ENCODE data around the gene RNF144A.

The RNF144A gene

GRCh38 chr2:6986301-6986911 lies 69.2 kb downstream of the RNF144A start:
- no peak overlapping the region for H3K4me2 ChIP-seq (ENCODE audit: low read depth, low read length)
- no peaks in the 10 kb centered on the region for H3K36me3 ChIP-seq (replicated peaks; ENCODE audit: insufficient read depth, low read length)
- H3F3A ChIP-seq (ENCODE audit: insufficient read depth, low read length) = no peaks in the 10 kb centered on the region
- no peaks in the 10 kb centered on the region for H3K27me3 ChIP-seq (replicated peaks; ENCODE audit: insufficient read depth, low read length)
- H3K9me3 ChIP-seq (replicated peaks; ENCODE audit: insufficient read depth, low read length) = no peaks in the 10 kb centered on the region
- H3K9ac ChIP-seq (ENCODE audit: low read length) = no peak overlapping the region
- DNase-seq = no peak
- H3K4me1 ChIP-seq (ENCODE audit: low read length) = no peaks in the 10 kb centered on the region
- no peak overlapping the region for H3K4me3 ChIP-seq (ENCODE audit: low read length)
- H3K79me2 ChIP-seq (ENCODE audit: low read length) = no peaks in the 10 kb centered on the region
- no peak overlapping the region for H3K27ac ChIP-seq (ENCODE audit: low read length)
- H3K9me2 ChIP-seq (replicated peaks; ENCODE audit: insufficient read depth, low read length) = no peaks in the 10 kb centered on the region
- no peak overlapping the region for H2AFZ ChIP-seq (ENCODE audit: low read length)
- TF ChIP-seq EZH2phosphoT487 (IDR thresholded peaks at IDR 0.05; ENCODE audit: low read length) (no peak), CTCF (IDR thresholded peaks at IDR 0.05; ENCODE audit: low read length) (no peak), EZH2 (optimal IDR thresholded peaks at IDR 0.05; ENCODE audit: low read depth, low read length) (no peak)
- no peaks in the 10 kb centered on the region for H4K20me1 ChIP-seq (ENCODE audit: insufficient read depth, low read length)

- Histone ChIP-seq H3K4me2 (ENCODE audit: low read depth, low read length) (no peak overlapping the region), H4K20me1 (ENCODE audit: insufficient read depth, low read length) (no peaks in the 10 kb centered on the region), H3K4me3 (ENCODE audit: low read length) (no peak overlapping the region), H2AFZ (ENCODE audit: low read length) (no peak overlapping the region), H3K79me2 (ENCODE audit: low read length) (no peaks in the 10 kb centered on the region), H3K4me1 (ENCODE audit: low read length) (no peaks in the 10 kb centered on the region), H3K9me2 (replicated peaks; ENCODE audit: insufficient read depth, low read length) (no peaks in the 10 kb centered on the region), H3K27ac (ENCODE audit: low read length) (no peak overlapping the region), H3K36me3 (replicated peaks; ENCODE audit: insufficient read depth, low read length) (no peaks in the 10 kb centered on the region), H3K9ac (ENCODE audit: low read length) (no peak overlapping the region), H3K9me3 (replicated peaks; ENCODE audit: insufficient read depth, low read length) (no peaks in the 10 kb centered on the region), H3F3A (ENCODE audit: insufficient read depth, low read length) (no peaks in the 10 kb centered on the region), H3K27me3 (replicated peaks; ENCODE audit: insufficient read depth, low read length) (no peaks in the 10 kb centered on the region)
- DNase-seq = no peak
- TF ChIP-seq EZH2phosphoT487 (IDR thresholded peaks at IDR 0.05; ENCODE audit: low read length) (no peak), EZH2 (optimal IDR thresholded peaks at IDR 0.05; ENCODE audit: low read depth, low read length) (no peak), CTCF (IDR thresholded peaks at IDR 0.05; ENCODE audit: low read length) (no peak)
These were observed 69.7 kb downstream of the RNF144A start for GRCh38 chr2:6986912-6987361.

- no peak for TF ChIP-seq EZH2 (optimal IDR thresholded peaks at IDR 0.05; ENCODE audit: low read depth, low read length)
- TF ChIP-seq EZH2phosphoT487 (IDR thresholded peaks at IDR 0.05; ENCODE audit: low read length) = no peak
- no peak for TF ChIP-seq CTCF (IDR thresholded peaks at IDR 0.05; ENCODE audit: low read length)
- no peaks in the 10 kb centered on the region for H3K27me3 ChIP-seq (replicated peaks; ENCODE audit: insufficient read depth, low read length)
These were observed 73.7 kb downstream of the RNF144A start for GRCh38 chr2:6990871-6991270.

More at GRCh38 chr2:6990871-6991270, 73.7 kb downstream of the RNF144A start:
- no peak overlapping the region for H3K4me3 ChIP-seq (ENCODE audit: low read length)
- no peaks in the 10 kb centered on the region for H3K9me2 ChIP-seq (replicated peaks; ENCODE audit: insufficient read depth, low read length)
- H2AFZ ChIP-seq (ENCODE audit: low read length) = no peak overlapping the region
- no peak overlapping the region for H3K4me2 ChIP-seq (ENCODE audit: low read depth, low read length)
- H3K36me3 ChIP-seq (replicated peaks; ENCODE audit: insufficient read depth, low read length) = no peaks in the 10 kb centered on the region
- no peaks in the 10 kb centered on the region for H3K79me2 ChIP-seq (ENCODE audit: low read length)
- H3K27ac ChIP-seq (ENCODE audit: low read length) = no peak overlapping the region
- H4K20me1 ChIP-seq (ENCODE audit: insufficient read depth, low read length) = no peaks in the 10 kb centered on the region
- DNase-seq = no peak
- no peaks in the 10 kb centered on the region for H3K9me3 ChIP-seq (replicated peaks; ENCODE audit: insufficient read depth, low read length)
- no peaks in the 10 kb centered on the region for H3F3A ChIP-seq (ENCODE audit: insufficient read depth, low read length)
- H3K4me1 ChIP-seq (ENCODE audit: low read length) = no peaks in the 10 kb centered on the region
- no peak overlapping the region for H3K9ac ChIP-seq (ENCODE audit: low read length)

All from MM.1S (cell line).